Hepatocyte (in vitro differentiated cells): ENCODE measurements around the gene HILPDA.

ENCODE experiments used
- EZH2 ChIP-seq: fragments of 200-600 bp; sonication (generic); IDR thresholded peaks from 2 replicates; pipeline ENCODE4 v1.6.1; 2016; ENCODE audit warnings: antibody characterized with exemption, mild to moderate bottlenecking, borderline replicate concordance
- TF ChIP-seq, protein P1 (sequence below): fragments of 200-600 bp; sonication (generic); IDR thresholded peaks from 2 replicates; pipeline ENCODE4 v1.5.1; 2016; ENCODE audit warnings: antibody characterized with exemption, mild to moderate bottlenecking; ENCODE audit not compliant: poor library complexity

DNA sequence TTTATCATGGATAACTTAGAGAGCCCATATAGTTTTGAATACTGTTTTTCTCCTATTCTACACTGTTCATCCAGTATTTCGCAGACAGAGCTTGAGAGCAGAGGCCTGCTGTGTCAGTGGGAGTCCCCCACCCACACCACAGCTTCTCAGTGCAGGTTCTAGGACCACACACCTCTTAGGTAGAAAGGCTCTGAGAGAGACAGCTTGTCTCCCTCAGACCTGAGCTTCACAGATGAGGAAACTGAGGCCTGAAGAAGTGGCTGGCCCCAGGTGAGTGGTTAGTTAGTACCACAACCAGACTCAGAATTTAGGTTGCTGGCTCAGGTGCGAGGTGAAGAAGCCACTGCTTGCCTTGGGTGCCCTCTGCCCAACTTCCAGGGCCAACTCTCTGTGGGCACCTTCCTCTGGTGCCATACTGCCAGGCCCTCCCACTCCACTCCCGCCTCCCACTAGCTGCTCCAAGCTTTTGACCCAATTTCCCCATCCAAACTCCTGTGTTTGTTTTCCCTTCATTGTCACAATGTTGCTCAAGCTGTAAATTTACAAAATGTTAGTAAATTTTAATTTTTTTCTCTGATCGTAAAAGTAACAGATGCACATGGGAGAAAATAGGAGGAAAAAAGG is 7.6 kb upstream of the HILPDA start:
- TF ChIP-seq, protein P1, sequence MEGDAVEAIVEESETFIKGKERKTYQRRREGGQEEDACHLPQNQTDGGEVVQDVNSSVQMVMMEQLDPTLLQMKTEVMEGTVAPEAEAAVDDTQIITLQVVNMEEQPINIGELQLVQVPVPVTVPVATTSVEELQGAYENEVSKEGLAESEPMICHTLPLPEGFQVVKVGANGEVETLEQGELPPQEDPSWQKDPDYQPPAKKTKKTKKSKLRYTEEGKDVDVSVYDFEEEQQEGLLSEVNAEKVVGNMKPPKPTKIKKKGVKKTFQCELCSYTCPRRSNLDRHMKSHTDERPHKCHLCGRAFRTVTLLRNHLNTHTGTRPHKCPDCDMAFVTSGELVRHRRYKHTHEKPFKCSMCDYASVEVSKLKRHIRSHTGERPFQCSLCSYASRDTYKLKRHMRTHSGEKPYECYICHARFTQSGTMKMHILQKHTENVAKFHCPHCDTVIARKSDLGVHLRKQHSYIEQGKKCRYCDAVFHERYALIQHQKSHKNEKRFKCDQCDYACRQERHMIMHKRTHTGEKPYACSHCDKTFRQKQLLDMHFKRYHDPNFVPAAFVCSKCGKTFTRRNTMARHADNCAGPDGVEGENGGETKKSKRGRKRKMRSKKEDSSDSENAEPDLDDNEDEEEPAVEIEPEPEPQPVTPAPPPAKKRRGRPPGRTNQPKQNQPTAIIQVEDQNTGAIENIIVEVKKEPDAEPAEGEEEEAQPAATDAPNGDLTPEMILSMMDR = no peak
- TF ChIP-seq EZH2 = no peak
